ENCODE results near the gene PLCB4. TPM values are rescaled to one million over a fixed set of nuclear protein-coding genes. Genes with fewer than 3 reads are reported as not detected.

The PLCB4 gene
- total and polyA plus RNA-seq, 2 experiments from 2014 or later = 31.6 to 39.2 TPM

GRCh38 chr20:9395971-9396370, 327.1 kb downstream of the PLCB4 start:
- H3K27ac ChIP-seq = no peak overlapping the region
- no peak for DNase-seq (ENCODE audit: low read depth in 1 of 2, low spot score in 1 of 2)
- H3K4me3 ChIP-seq = no peak overlapping the region
- no peaks in the 10 kb centered on the region for H3K27me3 ChIP-seq
- no peak for TF ChIP-seq CTCF (IDR thresholded peaks at IDR 0.05; ENCODE audit: low read depth, low read length)
- no peaks in the 10 kb centered on the region for H3K9me3 ChIP-seq (ENCODE audit: low read depth)
- peaks cover 3% of the 10 kb centered on the region for H3K4me1 ChIP-seq (ENCODE audit: low read depth)
- H3K36me3 ChIP-seq = peaks cover 27% of the 10 kb centered on the region

GRCh38 chr20:9397928-9398327, 329.0 kb downstream of the PLCB4 start:
- no peak overlapping the region for H3K4me3 ChIP-seq

GRCh38 chr20:9398882-9399281, 330.0 kb downstream of the PLCB4 start:
- H3K4me1 ChIP-seq (ENCODE audit: low read depth) = no peaks in the 10 kb centered on the region
- H3K9me3 ChIP-seq (ENCODE audit: low read depth) = no peaks in the 10 kb centered on the region
- H3K27ac ChIP-seq = no peak overlapping the region
- peaks cover 44% of the 10 kb centered on the region for H3K36me3 ChIP-seq
- DNase-seq (ENCODE audit: low read depth in 1 of 2, low spot score in 1 of 2) = no peak
- no peaks in the 10 kb centered on the region for H3K27me3 ChIP-seq
- H3K4me3 ChIP-seq = no peak overlapping the region
- no peak for TF ChIP-seq CTCF (IDR thresholded peaks at IDR 0.05; ENCODE audit: low read depth, low read length)

More at GRCh38 chr20:9397928-9398327, 329.0 kb downstream of the PLCB4 start:
- Histone ChIP-seq H3K27ac (no peak overlapping the region), H3K4me1 (ENCODE audit: low read depth) (peaks cover 3% of the 10 kb centered on the region), H3K36me3 (peaks cover 44% of the 10 kb centered on the region), H3K27me3 (no peaks in the 10 kb centered on the region), H3K9me3 (ENCODE audit: low read depth) (no peaks in the 10 kb centered on the region)
- DNase-seq (ENCODE audit: low read depth in 1 of 2, low spot score in 1 of 2) = no peak
- TF ChIP-seq CTCF (IDR thresholded peaks at IDR 0.05; ENCODE audit: low read depth, low read length) = no peak

- Histone ChIP-seq H3K4me3 (no peak overlapping the region), H3K9me3 (ENCODE audit: low read depth) (no peaks in the 10 kb centered on the region), H3K27me3 (no peaks in the 10 kb centered on the region), H3K36me3 (peaks cover 39% of the 10 kb centered on the region), H3K27ac (no peak overlapping the region), H3K4me1 (ENCODE audit: low read depth) (no peaks in the 10 kb centered on the region)
- no peak for DNase-seq (ENCODE audit: low read depth in 1 of 2, low spot score in 1 of 2)
- no peak for TF ChIP-seq CTCF (IDR thresholded peaks at IDR 0.05; ENCODE audit: low read depth, low read length)
Measured at GRCh38 chr20:9399322-9399721, 330.4 kb downstream of the PLCB4 start.

- H3K4me1 ChIP-seq (ENCODE audit: low read depth) = no peaks in the 10 kb centered on the region
- no peaks in the 10 kb centered on the region for H3K27me3 ChIP-seq
- DNase-seq (ENCODE audit: low read depth in 1 of 2, low spot score in 1 of 2) = no peak
- H3K9me3 ChIP-seq (ENCODE audit: low read depth) = no peaks in the 10 kb centered on the region
- TF ChIP-seq CTCF (IDR thresholded peaks at IDR 0.05; ENCODE audit: low read depth, low read length) = no peak
- H3K36me3 ChIP-seq = peaks cover 33% of the 10 kb centered on the region
- no peak overlapping the region for H3K27ac ChIP-seq
- no peak overlapping the region for H3K4me3 ChIP-seq
Measured at GRCh38 chr20:9400171-9401025, 331.5 kb downstream of the PLCB4 start.

Measured in cardiac muscle cell (in vitro differentiated cells and primary cell).